B cell (primary cell): Measurements from ENCODE around the gene AAMP. TPM values are rescaled to one million over a fixed set of nuclear protein-coding genes. Genes with fewer than 3 reads are reported as not detected.
A peak's percentile ranks its signal among the peaks of the same experiment; 100 is the strongest.

Experiments used
- ATAC-seq: fragments of 200-7000 bp; cut with Tn5 transposase; one replicate; pipeline ENCODE4 v1.10.0; 2021; ENCODE audit warnings: low read depth, mild to moderate bottlenecking, moderate number of reproducible peaks, moderate library complexity
- CTCF ChIA-PET: fragments of 350-600 bp; sonication (Branson Sonifier 250); formaldehyde crosslinking; loops from one replicate; lab custom pipeline; 2021; ENCODE audit warnings: antibody characterized with exemption, inconsistent platforms; lab: Charles Lee
- POLR2A ChIA-PET: fragments of 350-600 bp; sonication (Branson Sonifier 250); formaldehyde crosslinking; loops from one replicate; lab custom pipeline; 2021; ENCODE audit warnings: antibody characterized with exemption; lab: Charles Lee
- DNase-seq: peaks from one replicate; pipeline ENCODE4 v3.0.0; 2013
- H2AFZ ChIP-seq: 2 replicates; pipeline ENCODE4 v1.6.1; 2012; ENCODE audit warnings: mild to moderate bottlenecking, low read depth, low read length; ENCODE audit not compliant: insufficient read depth, poor library complexity, severe bottlenecking
- H3K27ac ChIP-seq, 2 donors: 1 replicate in 1 of 2; 2 replicates in 1 of 2; pipeline ENCODE4 v1.5.1; 2012 to 2013; ENCODE audit warnings: low read length in 2 of 2, mild to moderate bottlenecking in 2 of 2, moderate library complexity in 1 of 2
- H3K27me3 ChIP-seq, 4 experiments: fragments of 200-600 bp in 1 of 4; sonication (generic) in 1 of 4; replicated peaks in 1 of 4; 1 replicate in 2 of 4; 2 replicates in 2 of 4; pipeline versions ENCODE4 v1.6.1 to v1.7.0; 2013 to 2016; ENCODE audit warnings: low read length in 3 of 4, mild to moderate bottlenecking in 2 of 4, mixed read lengths in 1 of 4, moderate library complexity in 1 of 4; ENCODE audit not compliant: insufficient read depth in 4 of 4, control insufficient read depth in 3 of 4; ENCODE audit errors: control extremely low read depth in 1 of 4
- H3K36me3 ChIP-seq, 2 experiments: replicated peaks in 1 of 2; 1 replicate in 1 of 2; 2 replicates in 1 of 2; pipeline versions ENCODE4 v1.6.1 to v1.7.1; 2013; ENCODE audit warnings: low read length in 1 of 2; ENCODE audit not compliant: insufficient read depth in 2 of 2, control insufficient read depth in 1 of 2; ENCODE audit errors: control extremely low read depth in 1 of 2, extremely low read depth in 1 of 2
- H3K4me1 ChIP-seq, 2 donors: fragments of 200-600 bp in 1 of 2; sonication (generic) in 1 of 2; 1 replicate in 1 of 2; 2 replicates in 1 of 2; pipeline versions ENCODE4 v1.5.1 to v1.6.1; 2013 to 2017; ENCODE audit warnings: low read length in 2 of 2; ENCODE audit not compliant: control insufficient read depth in 2 of 2, insufficient read depth in 2 of 2
- H3K4me2 ChIP-seq: replicated peaks from 2 replicates; pipeline ENCODE3; 2012; ENCODE audit warnings: mild to moderate bottlenecking, low read depth, low read length; ENCODE audit not compliant: poor library complexity, severe bottlenecking
- H3K4me3 ChIP-seq, 5 experiments: fragments of 200-600 bp in 1 of 5; sonication (generic) in 1 of 5; 1 replicate in 3 of 5; 2 replicates in 2 of 5; pipeline versions ENCODE4 v1.5.1 to v1.7.0; 2011 to 2016; ENCODE audit warnings: low read length in 4 of 5, mild to moderate bottlenecking in 4 of 5, low read depth in 2 of 5, control low read depth in 1 of 5, moderate library complexity in 1 of 5; ENCODE audit not compliant: insufficient read depth in 1 of 5; ENCODE audit errors: control extremely low read depth in 1 of 5, extremely low read depth in 1 of 5
- H3K79me2 ChIP-seq: fragments of 200-600 bp; sonication (generic); one replicate; pipeline ENCODE4 v1.6.0; 2016; ENCODE audit warnings: low read length; ENCODE audit not compliant: control insufficient read depth, insufficient read depth
- H3K9ac ChIP-seq: fragments of 200-600 bp; sonication (generic); 2 replicates; pipeline ENCODE4 v1.6.1; 2017; ENCODE audit warnings: mild to moderate bottlenecking, low read length, moderate library complexity
- H3K9me3 ChIP-seq, 3 donors: one replicate each; pipeline versions ENCODE4 v1.6.1 to v1.7.1; 2013; ENCODE audit warnings: low read length in 2 of 3; ENCODE audit not compliant: control insufficient read depth in 2 of 3, insufficient read depth in 1 of 3; ENCODE audit errors: control extremely low read depth in 1 of 3
- H4K20me1 ChIP-seq: 2 replicates; pipeline ENCODE4 v1.6.0; 2012; ENCODE audit warnings: mild to moderate bottlenecking, low read length; ENCODE audit not compliant: insufficient read depth, control insufficient read depth, poor library complexity, severe bottlenecking
- H3K27ac Mint-ChIP-seq: one replicate; pipeline ENCODE4 v1.8.0; 2021; ENCODE audit warnings: mixed read lengths
- H3K27me3 Mint-ChIP-seq: one replicate; pipeline ENCODE4 v1.8.0; 2021; ENCODE audit warnings: mixed read lengths
- H3K4me1 Mint-ChIP-seq: one replicate; pipeline ENCODE4 v1.8.0; 2021; ENCODE audit warnings: mixed read lengths
- H3K4me3 Mint-ChIP-seq: one replicate; pipeline ENCODE4 v1.8.0; 2021; ENCODE audit warnings: mixed read lengths
- H3K9me3 Mint-ChIP-seq: one replicate; pipeline ENCODE4 v1.8.0; 2022; ENCODE audit warnings: mixed read lengths; ENCODE audit not compliant: insufficient read depth
- CTCF ChIP-seq: fragments of 200-600 bp; IDR thresholded peaks from one replicate; pipeline ENCODE4 v1.8.0; 2022; ENCODE audit warnings: antibody characterized with exemption, mild to moderate bottlenecking
- EZH2 ChIP-seq: IDR thresholded peaks from 2 replicates; pipeline ENCODE4 v1.6.1; 2012; ENCODE audit warnings: borderline replicate concordance, low read depth, mild to moderate bottlenecking, moderate library complexity, low read length; ENCODE audit not compliant: insufficient read depth, poor library complexity, severe bottlenecking
- WGBS: methylation state at CpG from one replicate; pipeline ENCODE4 v1.1.5; 2013; ENCODE audit warnings: missing lambda C conversion rate; ENCODE audit not compliant: insufficient coverage; 5-methylcytosine and 5-hydroxymethylcytosine counted together
- intact Hi-C: fragments of 100-400 bp; cut with micrococcal nuclease; formaldehyde crosslinking; loops from one replicate; pipeline ENCODE4 v1.10.0; 2022
- polyA plus RNA-seq: library from polyadenylated mRNA; depleted of rRNA; stranded (reverse); fragments of >200 nt; gene quantifications from 2 replicates; pipeline ENCODE4 v1.2.3, GENCODE V29; 2012
- total RNA-seq, 2 donors: library from RNA; stranded (reverse); fragments of 120-200 nt in 1 of 2; gene quantifications; 1 replicate in 1 of 2; 2 replicates in 1 of 2; pipeline versions ENCODE4 v1.2.3 to v1.2.4, GENCODE V29; 2013 to 2022

Gene AAMP
- total and polyA plus RNA-seq, 2 donors (not counting 1 experiment from before 2014, with no cell fraction given), result 56.4 to 65.7 TPM

- TF ChIP-seq CTCF, result no peak
- no peak for TF ChIP-seq EZH2
- ATAC-seq, result no peak
- intact Hi-C loops, result loop anchor here (1.0 to 2.0 kb wide), 2 partner anchors 10 to 43 kb away; no protein-coding TSS in a partner anchor
- Histone ChIP-seq H3K9ac (no peak overlapping the region), H4K20me1 (peaks cover 93% of the 10 kb centered on the region), H2AFZ (no peak overlapping the region), H3K27me3 (no peaks in the 10 kb centered on the region), H3K4me1 (peaks cover 39 to 47% of the 10 kb centered on the region in 2 donors), H3K27ac (peak overlapping the region in 1 of 2 donors; percentile 60), H3K9me3 (no peaks in the 10 kb centered on the region), H3K36me3 (peaks cover 4 to 86% of the 10 kb centered on the region in 2 experiments), H3K4me2 (peak overlapping the region; percentile 29), H3K4me3 (no peak overlapping the region), H3K79me2 (peaks cover 87% of the 10 kb centered on the region)
- 68% methylated on average over 3 of the region's 4 CpGs for WGBS
- H3K27ac Mint-ChIP-seq, result peak overlapping the region; percentile 56
- no peaks in the 10 kb centered on the region for H3K27me3 Mint-ChIP-seq
- H3K4me3 Mint-ChIP-seq, result no peak overlapping the region
- ChIA-PET POLR2A (interaction anchor here (0.5 to 1.2 kb wide), 3 partner anchors 11 to 1761 kb away, joined by 7 to 9 read pairs (median 7); no protein-coding TSS in a partner anchor), CTCF (interaction anchor here (0.7 to 2.4 kb wide), 8 partner anchors 10 to 62 kb away, joined by 3 to 16 read pairs (median 6); partner anchors contain the start of genes AAMP, GPBAR1, PNKD and TMBIM1)
- no peaks in the 10 kb centered on the region for H3K9me3 Mint-ChIP-seq
- H3K4me1 Mint-ChIP-seq, result peaks cover 49% of the 10 kb centered on the region
- DNase-seq, result no peak
Observed at GRCh38 chr2:218229851-218230250, 40.1 kb downstream of the AAMP start.

GRCh38 chr2:218229239-218229638, 40.7 kb downstream of the AAMP start:
- Mint-ChIP-seq H3K9me3 (no peaks in the 10 kb centered on the region), H3K4me1 (peaks cover 55% of the 10 kb centered on the region), H3K27ac (peak overlapping the region; percentile 84), H3K4me3 (peak overlapping the region; percentile 65), H3K27me3 (no peaks in the 10 kb centered on the region)
- Histone ChIP-seq H3K4me1 (peaks cover 44 to 53% of the 10 kb centered on the region in 2 donors), H3K36me3 (peaks cover 6 to 86% of the 10 kb centered on the region in 2 experiments), H3K4me3 (no peak overlapping the region), H4K20me1 (peaks cover 94% of the 10 kb centered on the region), H3K9ac (no peak overlapping the region), H3K9me3 (no peaks in the 10 kb centered on the region), H3K27ac (peak overlapping the region; percentile 36 to 60), H3K79me2 (peaks cover 88% of the 10 kb centered on the region), H3K4me2 (peak overlapping the region; percentile 29), H2AFZ (no peak overlapping the region), H3K27me3 (no peaks in the 10 kb centered on the region)
- ATAC-seq (peak; percentile 86), DNase-seq (peak; percentile 54)
- intact Hi-C loops, result loop anchor here (1.0 to 2.0 kb wide), 2 partner anchors 9 to 42 kb away; no protein-coding TSS in a partner anchor
- TF ChIP-seq EZH2 (no peak), CTCF (no peak)
- ChIA-PET CTCF (interaction anchor here (0.6 to 2.4 kb wide), 10 partner anchors 12 to 63 kb away, joined by 3 to 7 read pairs (median 4); partner anchors contain the start of genes AAMP, GPBAR1, PNKD and TMBIM1), POLR2A (interaction anchor here (0.5 to 1.2 kb wide), 2 partner anchors 10 to 1760 kb away, joined by 7 read pairs; no protein-coding TSS in a partner anchor)
- 13% methylated on average over 1 of the region's 3 CpGs for WGBS
